ENCODE data around the gene DACT3.

DACT3 gene
- total RNA-seq, result 0 to 0.07 reads per million in 2 donors

- DNase-seq, result peak; percentile 100
Measured at GRCh38 chr19:46661020-46661731, at the start of gene DACT3. DACT3 (minus strand) TSS chr19:46661182; CDS start chr19:46661064, 118 bp downstream.

GRCh38 chr19:46710687-46711086, 49.7 kb upstream of the DACT3 start:
- no peak for DNase-seq

- DNase-seq, result peak; percentile 61 to 92 (median 77)
Measured at GRCh38 chr19:46704379-46705076, 43.5 kb upstream of the DACT3 start.

GRCh38 chr19:46700704-46701103, 39.7 kb upstream of the DACT3 start:
- DNase-seq, result no peak

- DNase-seq, result no peak
Measured at GRCh38 chr19:46698395-46699321, 37.7 kb upstream of the DACT3 start.

GRCh38 chr19:46697204-46697960, 36.4 kb upstream of the DACT3 start:
- no peak for DNase-seq

GRCh38 chr19:46696866-46697203, 35.9 kb upstream of the DACT3 start:
- DNase-seq, result no peak

- no peak for DNase-seq
Measured at GRCh38 chr19:46696052-46696451, 35.1 kb upstream of the DACT3 start.

GRCh38 chr19:46693760-46694159, 32.8 kb upstream of the DACT3 start:
- DNase-seq, result no peak

- no peak for DNase-seq
Measured at GRCh38 chr19:46692918-46693722, 32.1 kb upstream of the DACT3 start.

GRCh38 chr19:46691948-46692347, 31.0 kb upstream of the DACT3 start:
- no peak for DNase-seq

- no peak for DNase-seq
Measured at GRCh38 chr19:46691104-46691503, 30.1 kb upstream of the DACT3 start.

GRCh38 chr19:46689358-46689757, 28.4 kb upstream of the DACT3 start:
- no peak for DNase-seq

GRCh38 chr19:46687438-46688145, 26.6 kb upstream of the DACT3 start:
- DNase-seq, result no peak

- DNase-seq, result no peak
Measured at GRCh38 chr19:46685189-46685588, 24.2 kb upstream of the DACT3 start.

- peak; percentile 22 to 70 (median 45) for DNase-seq
Measured at GRCh38 chr19:46678110-46678732, 17.2 kb upstream of the DACT3 start.

GRCh38 chr19:46674416-46675178, 13.6 kb upstream of the DACT3 start:
- DNase-seq, result no peak

GRCh38 chr19:46670813-46671212, 9.8 kb upstream of the DACT3 start:
- no peak for DNase-seq

GRCh38 chr19:46668662-46669061, 7.7 kb upstream of the DACT3 start:
- DNase-seq, result no peak

GRCh38 chr19:46665072-46665471, 4.1 kb upstream of the DACT3 start:
- DNase-seq, result no peak
